Measurements from ENCODE around the gene AQP6. TPM values are rescaled to one million over a fixed set of nuclear protein-coding genes. Genes with fewer than 3 reads are reported as not detected.
A peak's percentile ranks its signal among the peaks of the same experiment; 100 is the strongest.

Gene AQP6
- total RNA-seq (2021; ENCODE audit: unreplicated experiment) (0.31 TPM), Bru-seq, nascent RNA (percentile 20 among the genes with signal in this experiment), BruChase-seq, experiment 1, labeled RNA remaining after a 2-hour chase (percentile 20 among the genes with signal in this experiment), BruChase-seq, experiment 2, labeled RNA remaining after a 6-hour chase (percentile 23 among the genes with signal in this experiment)
- polyA plus RNA-seq (2012; ENCODE audit: insufficient read length) = 0.17 TPM
- long read RNA-seq = 0 reads

DNA sequence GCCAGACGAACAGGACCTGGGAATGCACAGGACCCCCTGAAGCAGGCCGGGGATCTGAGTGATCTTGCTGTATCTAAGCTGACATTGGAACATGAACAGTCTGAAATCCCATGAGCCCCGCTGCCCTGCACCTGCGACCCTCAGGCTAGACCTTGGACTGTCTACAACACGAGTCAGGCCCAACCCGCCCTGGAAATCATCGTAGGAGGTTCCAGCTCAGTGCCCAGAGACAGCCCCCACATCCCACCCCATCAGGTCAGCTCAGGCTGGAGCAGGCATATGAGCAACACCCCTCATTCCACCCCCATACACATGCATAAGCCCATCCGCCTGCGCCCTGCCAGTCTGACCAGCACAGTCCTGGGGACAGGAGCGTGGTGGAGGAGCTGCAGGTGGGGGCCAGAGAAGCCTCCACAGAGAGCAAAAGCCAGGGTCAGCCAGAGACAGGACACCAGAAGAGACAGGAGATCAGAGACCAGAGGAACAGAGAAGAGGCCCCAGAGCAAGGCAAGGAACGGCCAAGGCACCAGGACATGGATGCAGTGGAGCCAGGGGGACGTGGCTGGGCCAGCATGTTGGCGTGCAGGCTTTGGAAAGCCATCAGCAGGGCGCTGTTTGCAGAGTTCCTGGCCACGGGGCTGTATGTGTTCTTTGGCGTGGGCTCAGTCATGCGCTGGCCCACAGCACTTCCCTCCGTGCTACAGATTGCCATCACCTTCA is at the start of gene AQP6:
TSS of gene AQP6 (plus strand) at position 307 of the 720 bp plus-strand sequence. CDS start at position 534, 227 bp downstream.
- CTCF ChIA-PET = interaction anchor here (1.4 kb wide), 1 partner anchor 97 kb away, joined by 3 read pairs; no protein-coding TSS in a partner anchor
- no TSS peak for BruUV-seq (replicated peaks)
- in situ Hi-C loops (cut with HindIII; ENCODE audit: low pct_unique_long_range_greater_than_20kb, low sequenced_read_pairs) = no loop called here

GRCh38 chr12:49923035-49923644 is 49.6 kb upstream of the AQP6 start:
- Histone ChIP-seq H3K27me3 (ENCODE audit: control insufficient read depth, insufficient read depth, low read length) (no peaks in the 10 kb centered on the region), H3K4me1 (ENCODE audit: control insufficient read depth, insufficient read depth, low read length) (no peaks in the 10 kb centered on the region), H3K27ac (ENCODE audit: low read length) (no peak overlapping the region), H3K9me3 (ENCODE audit: control insufficient read depth, insufficient read depth, low read depth, low read length) (no peaks in the 10 kb centered on the region), H3K36me3 (ENCODE audit: control insufficient read depth, insufficient read depth, low read length) (no peaks in the 10 kb centered on the region), H3K4me3 (ENCODE audit: low read depth in 2 of 2, low read length in 2 of 2) (no peak overlapping the region)
- ATAC-seq (no peak), DNase-seq (ENCODE audit: low read depth, low spot score) (no peak)
- in situ Hi-C loops (cut with HindIII; ENCODE audit: low pct_unique_long_range_greater_than_20kb, low sequenced_read_pairs) (no loop called here), intact Hi-C loops (cut with micrococcal nuclease; ENCODE audit: unreplicated experiment) (no loop called here)
- ChIA-PET POLR2A (no interaction called here), CTCF (interaction anchor here (0.5 kb wide), 1 partner anchor 45 kb away, joined by 13 read pairs; no protein-coding TSS in a partner anchor)
- BruUV-seq (replicated peaks) = no TSS peak
- TF ChIP-seq SIN3A (IDR thresholded peaks at IDR 0.05; ENCODE audit: borderline replicate concordance, insufficient read depth, low read depth, low read length) (no peak), REST (IDR thresholded peaks at IDR 0.05; ENCODE audit: insufficient read depth in 1 of 2, low read depth in 2 of 2, low read length in 1 of 2) (no peak), POLR2AphosphoS5 (IDR thresholded peaks at IDR 0.05; ENCODE audit: low read depth, low read length) (no peak), TCF7L2 (IDR thresholded peaks at IDR 0.05; ENCODE audit: low read depth, low read length) (no peak)

More for the DNA sequence above, at the start of gene AQP6:
- ATAC-seq (no peak), DNase-seq (ENCODE audit: low read depth, low spot score) (no peak)
- Histone ChIP-seq H3K27ac (ENCODE audit: low read length) (no peak within 1 kb of the TSS; the same call in 1 of the 2 replicates), H3K27me3 (ENCODE audit: control insufficient read depth, insufficient read depth, low read length) (no peaks in the 10 kb centered on the region), H3K9me3 (ENCODE audit: control insufficient read depth, insufficient read depth, low read depth, low read length) (no peaks in the 10 kb centered on the region), H3K4me3 (ENCODE audit: low read depth in 2 of 2, low read length in 2 of 2) (no peak within 1 kb of the TSS), H3K36me3 (ENCODE audit: control insufficient read depth, insufficient read depth, low read length) (no peaks in the 10 kb centered on the region), H3K4me1 (ENCODE audit: control insufficient read depth, insufficient read depth, low read length) (peaks cover 17% of the 10 kb centered on the region; the same call in 1 of the 2 replicates)
- POLR2A ChIA-PET = no interaction called here
- intact Hi-C loops (cut with micrococcal nuclease; ENCODE audit: unreplicated experiment) = no loop called here
- TF ChIP-seq TCF7L2 (IDR thresholded peaks at IDR 0.05; ENCODE audit: low read depth, low read length) = no peak
- TF ChIP-seq POLR2AphosphoS5 (IDR thresholded peaks at IDR 0.05; ENCODE audit: low read depth, low read length) = no peak
- TF ChIP-seq, protein P1, sequence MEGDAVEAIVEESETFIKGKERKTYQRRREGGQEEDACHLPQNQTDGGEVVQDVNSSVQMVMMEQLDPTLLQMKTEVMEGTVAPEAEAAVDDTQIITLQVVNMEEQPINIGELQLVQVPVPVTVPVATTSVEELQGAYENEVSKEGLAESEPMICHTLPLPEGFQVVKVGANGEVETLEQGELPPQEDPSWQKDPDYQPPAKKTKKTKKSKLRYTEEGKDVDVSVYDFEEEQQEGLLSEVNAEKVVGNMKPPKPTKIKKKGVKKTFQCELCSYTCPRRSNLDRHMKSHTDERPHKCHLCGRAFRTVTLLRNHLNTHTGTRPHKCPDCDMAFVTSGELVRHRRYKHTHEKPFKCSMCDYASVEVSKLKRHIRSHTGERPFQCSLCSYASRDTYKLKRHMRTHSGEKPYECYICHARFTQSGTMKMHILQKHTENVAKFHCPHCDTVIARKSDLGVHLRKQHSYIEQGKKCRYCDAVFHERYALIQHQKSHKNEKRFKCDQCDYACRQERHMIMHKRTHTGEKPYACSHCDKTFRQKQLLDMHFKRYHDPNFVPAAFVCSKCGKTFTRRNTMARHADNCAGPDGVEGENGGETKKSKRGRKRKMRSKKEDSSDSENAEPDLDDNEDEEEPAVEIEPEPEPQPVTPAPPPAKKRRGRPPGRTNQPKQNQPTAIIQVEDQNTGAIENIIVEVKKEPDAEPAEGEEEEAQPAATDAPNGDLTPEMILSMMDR (IDR thresholded peaks at IDR 0.05) = no peak
- TF ChIP-seq SIN3A (IDR thresholded peaks at IDR 0.05; ENCODE audit: borderline replicate concordance, insufficient read depth, low read depth, low read length) = no peak
- no peak for TF ChIP-seq REST (IDR thresholded peaks at IDR 0.05; ENCODE audit: insufficient read depth in 1 of 2, low read depth in 2 of 2, low read length in 1 of 2)

All from Panc1 (cell line).